ENCODE results near the gene MRPL20. TPM values are rescaled to one million over a fixed set of nuclear protein-coding genes. Genes with fewer than 3 reads are reported as not detected.

The MRPL20 gene
- polyA plus RNA-seq, 1 donor (not counting 4 experiments of a cell fraction or from before 2014, with no cell fraction given) = 133 TPM

DNA sequence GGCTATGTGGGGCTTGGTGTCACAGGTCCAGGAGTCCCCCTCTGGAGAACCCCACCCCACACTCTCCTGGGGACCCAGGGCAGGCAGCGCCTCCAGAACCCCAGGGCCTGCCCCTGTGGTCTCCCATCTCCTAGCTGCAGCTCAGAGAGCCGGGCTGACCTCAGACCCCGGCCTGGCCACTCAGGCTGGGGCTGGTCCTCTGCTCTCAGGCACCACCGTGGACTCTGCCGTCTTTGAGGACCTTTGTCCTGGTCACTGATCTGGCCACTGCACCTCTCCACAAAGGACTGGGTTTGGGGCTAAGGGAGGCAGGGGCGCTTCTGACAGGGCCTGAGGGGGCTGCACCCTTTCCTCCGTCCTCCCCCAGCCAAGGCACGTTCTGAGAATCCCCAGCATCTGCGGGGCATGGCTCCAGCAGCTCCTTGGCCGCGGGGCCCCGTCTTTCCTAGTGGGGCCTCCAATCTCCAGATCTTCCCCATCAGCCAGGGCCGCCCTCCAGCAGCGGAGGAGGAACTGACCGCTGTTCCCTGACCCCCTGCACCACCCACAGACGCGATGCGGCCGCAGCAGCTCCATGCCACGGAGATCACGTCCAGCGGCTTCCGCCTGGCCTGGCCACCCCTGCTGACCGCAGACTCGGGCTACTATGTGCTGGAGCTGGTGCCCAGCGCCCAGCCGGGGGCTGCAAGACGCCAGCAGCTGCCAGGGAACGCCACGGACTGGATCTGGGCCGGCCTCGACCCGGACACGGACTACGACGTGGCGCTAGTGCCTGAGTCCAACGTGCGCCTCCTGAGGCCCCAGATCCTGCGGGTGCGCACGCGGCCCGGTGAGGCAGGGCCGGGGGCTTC is 31.7 kb upstream of the MRPL20 start:
- Histone ChIP-seq H3K27ac (ENCODE audit: control insufficient read depth, insufficient read depth, low read length) (no peak overlapping the region), H3K4me1 (ENCODE audit: control insufficient read depth, extremely low read depth, insufficient read depth, low read length) (peaks cover 19% of the 10 kb centered on the region), H2AFZ (ENCODE audit: control insufficient read depth, low read length) (no peak overlapping the region), H3K79me2 (ENCODE audit: control insufficient read depth, insufficient read depth, low read length) (no peaks in the 10 kb centered on the region), H3K36me3 (ENCODE audit: control insufficient read depth in 2 of 2, extremely low read depth in 1 of 2, insufficient read depth in 2 of 2, low read length in 2 of 2) (no peaks in the 10 kb centered on the region), H3K9ac (ENCODE audit: control insufficient read depth, extremely low read depth, insufficient read depth, low read length) (no peak overlapping the region), H3K4me2 (ENCODE audit: control insufficient read depth, extremely low read depth, insufficient read depth, low read depth, low read length) (no peak overlapping the region), H3K9me1 (ENCODE audit: control insufficient read depth, extremely low read depth, insufficient read depth, low read length) (no peaks in the 10 kb centered on the region), H3K4me3 (ENCODE audit: control insufficient read depth in 2 of 3, extremely low read depth in 1 of 3, insufficient read depth in 2 of 3, low read depth in 1 of 3, low read length in 3 of 3) (no peak overlapping the region), H3K27me3 (ENCODE audit: control insufficient read depth, extremely low read depth, insufficient read depth, low read length) (no peaks in the 10 kb centered on the region), H3K9me3 (ENCODE audit: control insufficient read depth, low read depth, low read length) (no peaks in the 10 kb centered on the region), H4K20me1 (ENCODE audit: control insufficient read depth, extremely low read depth, insufficient read depth, low read length) (peaks cover 2% of the 10 kb centered on the region)
- dilution Hi-C loops (cut with MboI; ENCODE audit: extremely low pct_ligation_motif_present, low sequenced_read_pairs) = no loop called here
- no peak for DNase-seq (ENCODE audit: low read depth, low spot score)
- FAIRE-seq = no peak
- TF ChIP-seq, protein P1, sequence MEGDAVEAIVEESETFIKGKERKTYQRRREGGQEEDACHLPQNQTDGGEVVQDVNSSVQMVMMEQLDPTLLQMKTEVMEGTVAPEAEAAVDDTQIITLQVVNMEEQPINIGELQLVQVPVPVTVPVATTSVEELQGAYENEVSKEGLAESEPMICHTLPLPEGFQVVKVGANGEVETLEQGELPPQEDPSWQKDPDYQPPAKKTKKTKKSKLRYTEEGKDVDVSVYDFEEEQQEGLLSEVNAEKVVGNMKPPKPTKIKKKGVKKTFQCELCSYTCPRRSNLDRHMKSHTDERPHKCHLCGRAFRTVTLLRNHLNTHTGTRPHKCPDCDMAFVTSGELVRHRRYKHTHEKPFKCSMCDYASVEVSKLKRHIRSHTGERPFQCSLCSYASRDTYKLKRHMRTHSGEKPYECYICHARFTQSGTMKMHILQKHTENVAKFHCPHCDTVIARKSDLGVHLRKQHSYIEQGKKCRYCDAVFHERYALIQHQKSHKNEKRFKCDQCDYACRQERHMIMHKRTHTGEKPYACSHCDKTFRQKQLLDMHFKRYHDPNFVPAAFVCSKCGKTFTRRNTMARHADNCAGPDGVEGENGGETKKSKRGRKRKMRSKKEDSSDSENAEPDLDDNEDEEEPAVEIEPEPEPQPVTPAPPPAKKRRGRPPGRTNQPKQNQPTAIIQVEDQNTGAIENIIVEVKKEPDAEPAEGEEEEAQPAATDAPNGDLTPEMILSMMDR (optimal IDR thresholded peaks at IDR 0.05 in 1 of 3, IDR thresholded peaks at IDR 0.05 in 1 of 3, conservative IDR thresholded peaks at IDR 0.05 in 1 of 3; ENCODE audit: extremely low read depth in 1 of 3, insufficient read depth in 2 of 3, low read length in 3 of 3) = no peak
- no peak for TF ChIP-seq EZH2 (IDR thresholded peaks at IDR 0.05; ENCODE audit: low read length)

DNA sequence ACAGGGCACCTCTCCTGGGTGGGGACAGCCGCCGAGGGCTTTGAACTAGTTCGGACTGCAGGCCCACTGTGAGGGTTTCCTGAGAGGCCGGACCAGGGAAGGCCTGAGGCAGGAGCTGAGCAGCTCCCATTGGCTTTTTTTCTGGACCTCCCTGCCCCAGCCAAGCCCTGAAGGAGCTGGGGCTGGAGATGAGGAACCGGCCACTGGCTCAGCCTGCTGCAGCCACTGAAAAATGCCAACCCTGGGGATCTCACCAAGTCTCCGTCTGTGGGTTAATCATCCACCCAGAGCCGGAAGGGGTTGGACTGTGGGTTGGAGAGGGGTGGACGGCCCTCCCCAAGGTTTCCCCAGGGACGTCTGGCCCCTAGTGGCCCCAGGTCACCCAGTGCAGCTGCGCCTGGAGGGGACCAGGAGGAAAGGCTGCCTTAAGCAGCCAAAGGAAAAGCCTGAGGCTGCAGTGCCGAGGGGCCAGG is 30.8 kb upstream of the MRPL20 start:
- H3K9me1 ChIP-seq (ENCODE audit: control insufficient read depth, extremely low read depth, insufficient read depth, low read length) = no peaks in the 10 kb centered on the region
- peaks cover 27% of the 10 kb centered on the region for H3K4me1 ChIP-seq (ENCODE audit: control insufficient read depth, extremely low read depth, insufficient read depth, low read length)
- DNase-seq (ENCODE audit: low read depth, low spot score) (no peak), FAIRE-seq (no peak)
- H3K4me3 ChIP-seq (ENCODE audit: control insufficient read depth in 2 of 3, extremely low read depth in 1 of 3, insufficient read depth in 2 of 3, low read depth in 1 of 3, low read length in 3 of 3) = no peak overlapping the region
- no peak overlapping the region for H2AFZ ChIP-seq (ENCODE audit: control insufficient read depth, low read length)
- no peak overlapping the region for H3K4me2 ChIP-seq (ENCODE audit: control insufficient read depth, extremely low read depth, insufficient read depth, low read depth, low read length)
- dilution Hi-C loops (cut with MboI; ENCODE audit: extremely low pct_ligation_motif_present, low sequenced_read_pairs) = no loop called here
- TF ChIP-seq, protein P1 (optimal IDR thresholded peaks at IDR 0.05 in 1 of 3, IDR thresholded peaks at IDR 0.05 in 1 of 3, conservative IDR thresholded peaks at IDR 0.05 in 1 of 3; ENCODE audit: extremely low read depth in 1 of 3, insufficient read depth in 2 of 3, low read length in 3 of 3) = no peak
- TF ChIP-seq EZH2 (IDR thresholded peaks at IDR 0.05; ENCODE audit: low read length) = no peak
- H3K27me3 ChIP-seq (ENCODE audit: control insufficient read depth, extremely low read depth, insufficient read depth, low read length) = no peaks in the 10 kb centered on the region
- no peak overlapping the region for H3K27ac ChIP-seq (ENCODE audit: control insufficient read depth, insufficient read depth, low read length)
- no peak overlapping the region for H3K9ac ChIP-seq (ENCODE audit: control insufficient read depth, extremely low read depth, insufficient read depth, low read length)
- no peaks in the 10 kb centered on the region for H3K9me3 ChIP-seq (ENCODE audit: control insufficient read depth, low read depth, low read length)
- H3K79me2 ChIP-seq (ENCODE audit: control insufficient read depth, insufficient read depth, low read length) = no peaks in the 10 kb centered on the region
- H3K36me3 ChIP-seq (ENCODE audit: control insufficient read depth in 2 of 2, extremely low read depth in 1 of 2, insufficient read depth in 2 of 2, low read length in 2 of 2) = no peaks in the 10 kb centered on the region
- H4K20me1 ChIP-seq (ENCODE audit: control insufficient read depth, extremely low read depth, insufficient read depth, low read length) = peaks cover 2% of the 10 kb centered on the region

All from keratinocyte (primary cell).